Neural progenitor cell (in vitro differentiated cells): ENCODE measurements around the gene METRN.

Experiments
- EZH2 ChIP-seq: fragments of 200-600 bp; sonication (generic); IDR thresholded peaks from 2 replicates; pipeline ENCODE4 v1.6.1; 2017; ENCODE audit warnings: antibody characterized with exemption, mild to moderate bottlenecking, moderate library complexity
- EZH2phosphoT487 ChIP-seq: fragments of 200-600 bp; sonication (generic); IDR thresholded peaks from 2 replicates; pipeline ENCODE4 v1.6.1; 2017; ENCODE audit warnings: antibody characterized with exemption
- TF ChIP-seq, protein P1 (sequence below): fragments of 200-600 bp; sonication (generic); IDR thresholded peaks from 2 replicates; pipeline ENCODE4 v1.5.1; 2017; ENCODE audit warnings: antibody characterized with exemption, mild to moderate bottlenecking

DNA sequence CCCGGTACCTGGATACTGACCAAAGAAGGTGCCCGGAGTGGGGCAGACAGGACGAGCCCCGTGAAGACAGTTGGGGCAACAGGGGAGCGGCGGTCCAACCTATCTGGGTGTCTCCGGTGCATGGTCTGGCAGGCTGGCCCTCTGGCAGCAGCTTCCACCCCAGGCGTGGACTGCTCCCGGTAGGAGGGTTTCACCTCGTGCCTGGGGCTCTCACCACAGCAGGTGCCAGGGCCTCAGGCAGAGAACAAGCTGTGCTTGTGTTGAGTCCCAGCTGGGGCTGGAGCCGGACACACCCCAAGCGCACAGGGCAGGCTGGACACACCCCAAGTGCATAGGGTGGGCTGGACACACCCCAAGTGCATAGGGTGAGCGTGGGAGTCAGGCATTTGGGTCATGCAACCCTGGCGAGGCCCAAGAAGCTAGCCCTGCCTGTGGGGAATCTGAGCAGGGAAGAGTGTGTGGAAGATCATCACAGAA, 7.8 kb upstream of the METRN start:
- TF ChIP-seq, protein P1, sequence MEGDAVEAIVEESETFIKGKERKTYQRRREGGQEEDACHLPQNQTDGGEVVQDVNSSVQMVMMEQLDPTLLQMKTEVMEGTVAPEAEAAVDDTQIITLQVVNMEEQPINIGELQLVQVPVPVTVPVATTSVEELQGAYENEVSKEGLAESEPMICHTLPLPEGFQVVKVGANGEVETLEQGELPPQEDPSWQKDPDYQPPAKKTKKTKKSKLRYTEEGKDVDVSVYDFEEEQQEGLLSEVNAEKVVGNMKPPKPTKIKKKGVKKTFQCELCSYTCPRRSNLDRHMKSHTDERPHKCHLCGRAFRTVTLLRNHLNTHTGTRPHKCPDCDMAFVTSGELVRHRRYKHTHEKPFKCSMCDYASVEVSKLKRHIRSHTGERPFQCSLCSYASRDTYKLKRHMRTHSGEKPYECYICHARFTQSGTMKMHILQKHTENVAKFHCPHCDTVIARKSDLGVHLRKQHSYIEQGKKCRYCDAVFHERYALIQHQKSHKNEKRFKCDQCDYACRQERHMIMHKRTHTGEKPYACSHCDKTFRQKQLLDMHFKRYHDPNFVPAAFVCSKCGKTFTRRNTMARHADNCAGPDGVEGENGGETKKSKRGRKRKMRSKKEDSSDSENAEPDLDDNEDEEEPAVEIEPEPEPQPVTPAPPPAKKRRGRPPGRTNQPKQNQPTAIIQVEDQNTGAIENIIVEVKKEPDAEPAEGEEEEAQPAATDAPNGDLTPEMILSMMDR, result no peak
- TF ChIP-seq EZH2 (no peak), EZH2phosphoT487 (no peak)
